ENCODE measurements around the gene C1GALT1C1. TPM values are rescaled to one million over a fixed set of nuclear protein-coding genes. Genes with fewer than 3 reads are reported as not detected.
"Not testable (repeated sequence)": the region's sequence is repeated elsewhere in the genome, so short reads cannot be mapped to it uniquely, and the experiment has no call there.

The C1GALT1C1 gene
- polyA plus RNA-seq (2014; cell fraction: cytosol; rRNA removed) = 20.8 and 25.3 TPM in 2 replicates
- 10.3 and 13.1 TPM in 2 replicates for polyA plus RNA-seq (2014; cell fraction: nucleus; rRNA removed)

- DNase-seq (ENCODE audit: low spot score) = peak; percentile 93
Observed at GRCh38 chrX:120629667-120630537, at the start of gene C1GALT1C1. TSS of gene C1GALT1C1 (minus strand) at chrX:120630054. CDS start at chrX:120627166, 2,888 bp downstream.

DNA sequence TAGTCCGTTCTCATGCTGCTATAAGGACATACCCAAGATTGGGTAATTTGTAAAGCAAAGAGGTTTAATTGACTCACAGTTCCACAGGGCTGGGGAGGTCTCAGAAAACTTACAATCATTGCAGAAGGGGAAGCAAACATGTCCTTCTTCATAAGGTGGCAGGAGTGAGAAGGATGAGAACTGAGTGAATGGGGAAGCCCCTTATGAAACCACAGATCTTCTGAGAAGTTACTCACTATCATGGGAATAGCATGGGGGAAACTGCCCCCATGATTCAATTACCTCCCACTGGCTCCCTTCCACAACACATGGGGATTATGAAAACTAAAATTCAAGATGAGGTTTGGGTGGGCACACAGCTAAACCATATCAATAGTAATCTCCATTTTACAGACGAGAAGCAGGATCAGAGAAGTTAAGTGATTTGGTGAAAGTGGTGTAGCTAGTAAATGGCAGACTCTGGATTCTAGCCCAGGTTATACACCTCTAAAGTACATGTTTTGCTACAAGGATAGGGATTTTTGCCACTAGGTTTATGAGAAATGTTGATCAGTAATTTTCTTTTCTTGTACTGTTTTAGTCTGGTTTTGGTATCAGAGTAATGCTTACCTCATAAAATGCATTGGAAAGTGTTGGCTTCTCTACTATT, 47.3 kb upstream of the C1GALT1C1 start:
- no peak for DNase-seq (ENCODE audit: low spot score)

DNA sequence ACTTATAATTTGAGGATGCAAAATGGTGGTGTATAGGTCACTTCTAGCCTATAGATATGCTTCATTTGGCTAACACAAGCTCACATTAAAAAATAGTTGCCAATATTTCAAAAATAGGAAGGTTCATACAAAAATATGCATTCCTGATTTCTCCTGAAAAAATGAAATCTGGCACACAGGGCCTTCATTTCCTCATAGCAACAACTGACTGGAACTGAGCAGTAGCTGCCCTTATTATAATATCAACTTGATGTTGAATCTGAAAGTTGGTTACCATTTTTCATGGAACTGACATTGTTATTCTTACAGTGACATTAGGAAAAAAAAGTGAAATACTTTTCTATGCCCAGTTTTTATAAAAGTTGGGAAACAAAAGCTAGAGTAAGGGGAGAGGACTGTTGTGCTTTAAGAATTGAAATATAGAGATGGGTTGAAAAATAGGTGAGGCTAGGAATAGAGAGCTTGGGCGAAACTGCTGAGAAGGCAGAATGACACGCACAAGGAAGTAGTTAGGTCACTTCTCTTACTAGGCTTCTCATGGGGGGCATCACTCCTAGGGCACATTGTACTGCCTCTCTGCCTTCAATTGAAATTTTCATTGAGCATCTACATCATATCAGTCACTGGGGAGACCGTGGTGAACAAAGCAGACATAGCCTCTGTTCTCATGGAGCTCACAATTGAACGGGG, 43.1 kb upstream of the C1GALT1C1 start:
- no peak for DNase-seq (ENCODE audit: low spot score)

GRCh38 chrX:120672389-120672788, 42.5 kb upstream of the C1GALT1C1 start:
- no peak for DNase-seq (ENCODE audit: low spot score)

DNA sequence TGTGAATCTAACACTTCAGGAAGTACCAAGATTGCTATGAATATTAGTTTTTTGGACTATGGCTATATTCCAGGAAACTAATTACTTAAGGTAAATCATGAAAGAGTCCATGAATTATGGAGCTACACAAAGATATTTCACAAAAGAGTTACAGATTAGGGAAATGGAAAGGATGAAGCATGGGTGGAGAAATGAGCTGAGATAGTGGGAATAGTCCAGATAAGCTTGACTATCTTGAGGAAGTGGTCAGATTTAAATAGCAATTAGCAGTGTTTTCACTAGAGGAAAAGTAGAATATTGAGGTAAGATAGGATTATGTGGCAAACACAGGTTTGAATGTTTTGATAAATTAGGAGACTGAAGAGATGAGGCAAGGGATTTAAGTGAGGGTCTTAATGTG, 42.1 kb upstream of the C1GALT1C1 start:
- no peak for DNase-seq (ENCODE audit: low spot score)

DNA sequence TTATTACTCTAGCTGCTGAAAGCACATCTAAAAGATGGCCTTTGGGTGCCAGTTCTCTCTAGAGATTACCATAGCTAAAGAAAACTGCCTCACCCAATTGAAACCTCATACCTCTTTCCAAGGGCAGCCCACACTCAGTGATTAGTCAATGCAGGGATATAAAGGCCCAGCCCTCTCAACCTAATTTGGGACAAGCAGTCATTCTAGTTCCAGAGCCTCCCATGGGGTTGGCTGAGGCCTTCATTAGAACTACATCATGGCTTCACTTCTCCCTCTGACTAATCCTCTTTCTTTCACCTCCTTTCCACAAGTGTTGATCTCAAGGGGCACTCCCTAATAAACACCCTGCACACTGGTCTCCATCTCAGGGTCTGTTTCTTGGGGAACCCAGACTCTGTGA, 38.5 kb upstream of the C1GALT1C1 start:
- no peak for DNase-seq (ENCODE audit: low spot score)

GRCh38 chrX:120664535-120664934, 34.7 kb upstream of the C1GALT1C1 start:
- not testable (repeated sequence) for DNase-seq (ENCODE audit: low spot score)

DNA sequence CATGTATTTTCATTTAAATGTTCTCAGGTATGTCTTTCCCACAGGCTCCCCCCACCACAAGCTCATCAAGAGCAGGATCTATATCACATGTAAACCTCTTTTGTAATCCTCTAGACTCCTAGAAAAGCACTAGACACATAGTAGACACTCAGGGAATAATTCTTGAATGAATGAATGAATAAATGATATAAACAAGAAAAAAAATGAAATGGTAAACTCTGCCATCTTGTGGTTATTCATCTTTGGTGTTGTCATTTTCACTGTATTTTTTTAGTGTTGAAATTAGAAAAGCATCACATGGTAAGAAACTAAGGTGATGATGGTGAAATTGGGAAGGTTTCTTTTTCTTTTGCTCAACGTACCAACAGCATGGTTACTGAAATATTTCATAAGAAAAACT, 34.2 kb upstream of the C1GALT1C1 start:
- DNase-seq (ENCODE audit: low spot score) = no peak

DNA sequence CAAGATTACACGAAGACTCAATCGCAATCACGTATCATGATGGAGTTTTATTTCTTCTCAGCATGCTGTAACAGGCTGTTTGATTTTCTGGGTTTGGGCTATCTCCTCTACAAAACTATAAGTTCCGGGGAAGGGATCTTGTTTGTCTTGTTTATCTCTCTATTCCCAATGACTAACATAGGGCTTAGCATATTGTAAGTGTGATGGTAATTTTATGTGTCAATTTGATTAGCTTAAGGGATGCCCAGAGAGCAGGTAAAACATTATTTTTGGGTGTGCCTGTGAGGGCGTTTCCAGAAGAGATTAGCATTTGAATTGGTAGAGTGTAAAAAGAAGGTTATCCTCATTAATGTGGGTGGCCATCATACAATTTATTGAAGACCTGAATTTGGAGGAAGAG, 32.8 kb upstream of the C1GALT1C1 start:
- no peak for DNase-seq (ENCODE audit: low spot score)

DNA sequence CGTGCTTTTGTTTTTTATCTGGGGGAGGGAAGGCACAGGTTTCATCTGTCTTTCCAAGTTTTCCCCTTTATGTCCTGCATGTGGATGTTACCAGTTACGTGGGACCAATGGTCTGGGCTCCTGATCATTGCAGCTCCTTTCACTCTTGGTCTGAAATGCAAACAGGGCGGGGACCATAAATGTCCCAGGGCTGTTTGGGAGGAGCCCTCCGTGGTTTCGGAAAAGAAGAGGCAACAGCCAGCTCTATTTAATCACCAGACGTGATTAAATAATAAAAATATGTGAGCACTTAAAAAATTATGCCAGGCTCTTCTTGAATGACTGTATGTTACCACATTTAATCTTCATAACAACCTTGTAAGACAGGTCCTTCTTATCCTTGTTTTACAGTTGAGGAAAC, 30.8 kb upstream of the C1GALT1C1 start:
- DNase-seq (ENCODE audit: low spot score) = no peak

DNA sequence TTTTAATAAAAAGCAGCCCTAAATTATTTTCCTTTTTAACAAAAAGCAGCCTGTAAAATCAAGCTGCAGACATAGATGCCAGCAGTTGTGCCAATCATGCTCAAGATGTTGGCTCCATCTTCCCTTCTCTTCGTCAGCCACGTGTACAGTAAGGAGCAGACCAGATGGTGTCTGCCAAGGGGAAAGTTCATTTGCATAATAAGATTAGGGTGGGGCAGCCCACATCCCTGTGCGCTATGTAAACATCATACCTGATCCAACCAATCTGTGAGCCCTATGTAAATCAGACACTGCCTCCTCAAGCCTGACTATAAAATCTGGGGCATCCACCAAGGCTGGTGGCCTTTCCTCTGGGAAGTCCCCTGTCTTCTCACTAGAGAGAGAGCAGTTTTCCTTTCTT, 23.1 kb upstream of the C1GALT1C1 start:
- DNase-seq (ENCODE audit: low spot score) = peak; percentile 87

DNA sequence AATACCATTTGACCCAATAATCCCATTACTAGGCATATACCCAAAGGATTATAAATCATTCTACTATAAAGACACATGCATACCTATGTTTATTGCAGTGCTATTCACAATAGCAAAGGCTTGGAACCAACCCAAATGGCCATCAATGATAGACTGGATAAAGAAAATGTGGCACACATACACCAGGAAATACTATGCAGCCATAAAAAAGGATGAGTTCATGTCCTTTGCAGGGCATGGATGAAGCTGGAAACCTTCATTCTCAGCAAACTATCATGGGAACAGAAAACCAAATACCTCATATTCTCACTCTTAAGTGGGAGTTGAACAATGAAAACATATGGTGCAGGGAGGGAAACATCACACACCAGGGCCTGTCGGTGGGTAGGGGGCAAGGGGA, 22.4 kb upstream of the C1GALT1C1 start:
- not testable (repeated sequence) for DNase-seq (ENCODE audit: low spot score)

GRCh38 chrX:120647127-120647526, 17.3 kb upstream of the C1GALT1C1 start:
- DNase-seq (ENCODE audit: low spot score) = no peak

- no peak for DNase-seq (ENCODE audit: low spot score)
Observed at GRCh38 chrX:120642871-120643270, 13.0 kb upstream of the C1GALT1C1 start.

DNA sequence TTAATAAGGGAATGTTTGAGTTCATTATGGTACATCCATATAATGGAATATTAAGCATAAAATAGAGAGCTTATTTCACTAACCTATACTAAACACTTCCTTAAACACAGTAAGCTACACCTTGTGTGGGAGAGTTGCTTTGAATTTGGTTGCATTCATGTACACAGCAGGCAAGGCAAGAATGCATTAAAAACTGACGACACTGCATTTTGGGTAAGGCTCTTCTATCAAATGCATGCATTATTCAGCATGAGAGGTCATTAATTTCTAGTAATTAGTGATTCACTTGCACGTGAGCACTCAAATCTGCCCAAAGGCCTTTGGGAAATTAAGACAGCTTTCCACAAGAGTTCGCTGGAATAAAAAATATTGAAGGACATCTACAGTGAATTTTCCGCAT, 8.8 kb upstream of the C1GALT1C1 start:
- DNase-seq (ENCODE audit: low spot score) = no peak

- no peak for DNase-seq (ENCODE audit: low spot score)
Observed at GRCh38 chrX:120625371-120625770, 4.5 kb downstream of the C1GALT1C1 start.

DNA sequence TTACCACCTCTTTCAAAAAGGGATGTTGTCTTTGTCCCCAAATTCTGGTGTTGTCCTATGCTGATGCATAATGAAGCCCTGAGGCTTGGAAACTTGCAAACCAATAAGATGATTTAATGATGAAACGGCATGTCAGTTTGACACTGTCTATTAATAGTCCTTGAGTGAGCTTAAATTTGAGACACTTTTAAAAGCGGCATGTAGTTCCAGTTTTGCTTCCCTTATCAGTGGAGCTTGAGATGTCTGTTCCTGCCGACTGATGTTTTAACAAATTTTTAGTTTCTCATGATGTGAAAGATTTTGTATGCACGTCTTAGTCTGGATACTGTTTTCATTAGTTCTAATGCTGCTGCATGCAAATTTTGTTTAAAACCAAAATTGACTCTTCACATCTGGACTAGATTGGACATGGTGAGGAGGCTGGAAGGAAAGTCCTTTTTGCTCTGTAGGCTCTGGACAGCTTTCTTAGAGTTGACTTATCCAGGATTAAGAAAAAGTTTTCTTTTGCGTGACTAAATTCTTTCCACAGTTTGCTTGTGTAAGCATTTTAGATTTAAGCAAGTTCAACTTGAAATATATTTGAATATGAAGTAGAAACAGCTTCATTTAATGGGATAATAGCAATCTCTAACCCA, 11.7 kb downstream of the C1GALT1C1 start:
- no peak for DNase-seq (ENCODE audit: low spot score)

GRCh38 chrX:120614816-120615215, 15.0 kb downstream of the C1GALT1C1 start:
- DNase-seq (ENCODE audit: low spot score) = no peak

- DNase-seq (ENCODE audit: low spot score) = no peak
Observed at GRCh38 chrX:120612086-120612485, 17.8 kb downstream of the C1GALT1C1 start.

DNA sequence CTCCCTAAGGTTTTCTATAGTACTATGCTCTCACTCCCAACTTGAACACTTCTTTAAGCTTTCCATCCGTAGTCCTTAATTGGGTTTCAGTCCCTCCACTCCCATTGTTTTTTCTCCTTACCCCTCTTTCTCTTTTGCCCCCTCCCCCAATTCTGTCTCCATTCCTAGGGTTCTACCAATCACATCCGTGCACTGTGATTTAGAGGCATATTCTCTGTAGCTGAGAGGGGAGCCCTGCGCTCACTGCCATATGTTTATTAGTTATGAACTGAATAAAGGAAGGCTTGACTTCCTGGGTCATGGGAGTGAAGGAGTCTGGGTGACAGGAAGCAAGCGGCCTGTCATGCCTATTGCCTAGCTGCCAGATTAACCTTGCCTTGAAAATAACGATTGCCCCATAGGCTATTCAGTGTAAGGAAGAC, 25.5 kb downstream of the C1GALT1C1 start:
- DNase-seq (ENCODE audit: low spot score) = peak; percentile 24

DNA sequence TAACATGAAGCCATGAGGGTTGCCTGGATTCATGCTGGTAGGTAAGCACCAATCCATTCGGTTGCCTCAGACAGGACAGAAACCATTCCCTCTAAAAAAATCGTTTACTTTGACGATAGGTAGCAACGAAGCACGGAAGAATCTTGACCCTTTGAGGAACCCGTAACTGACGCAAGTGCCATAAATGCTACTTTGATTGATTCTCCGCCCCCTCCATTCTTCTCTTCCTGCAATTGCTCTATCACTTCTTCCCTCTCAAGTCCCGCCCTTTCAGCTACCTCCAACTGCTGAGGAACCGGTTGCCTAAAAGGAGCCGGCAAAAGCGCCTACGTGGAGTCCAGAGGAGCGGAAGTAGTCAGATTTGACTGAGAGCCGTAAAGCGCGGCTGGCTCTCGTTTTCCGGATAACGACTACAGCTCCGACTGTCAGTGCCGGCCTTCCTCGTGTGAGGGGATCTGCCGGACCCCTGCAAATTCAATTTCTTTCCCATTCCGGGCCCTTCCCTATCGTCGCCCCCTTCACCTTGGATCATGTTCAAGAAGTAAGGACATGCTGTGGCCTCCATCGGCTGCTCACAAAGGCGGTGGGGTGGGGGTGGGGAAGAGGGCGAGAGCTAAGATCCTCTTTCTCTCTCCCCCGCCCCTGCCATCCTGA, 26.0 kb downstream of the C1GALT1C1 start, which contains the start of gene MCTS1:
Gene MCTS1, plus strand, starts transcription at position 395 of the 654 bp plus-strand sequence. Its CDS starts 136 bp downstream, at position 531.
- DNase-seq (ENCODE audit: low spot score) = peak; percentile 95
